Activated naive CD4-positive, alpha-beta T cell treated with anti-CD3 and anti-CD28 coated beads for 36 hours (primary cell): ENCODE data around the gene OR5K2. TPM values are rescaled to one million over a fixed set of nuclear protein-coding genes. Genes with fewer than 3 reads are reported as not detected.
A peak's percentile ranks its signal among the peaks of the same experiment; 100 is the strongest.

Experiments used
- CTCF ChIA-PET: fragments of 350-600 bp; sonication (Branson Sonifier 250); formaldehyde crosslinking; loops from one replicate; lab custom pipeline; 2021; ENCODE audit warnings: antibody characterized with exemption; lab: Charles Lee
- DNase-seq: peaks from one replicate; pipeline ENCODE4 v3.0.0-alpha.2; 2020
- H3K27ac Mint-ChIP-seq: one replicate; pipeline ENCODE4 v1.8.0; 2021; ENCODE audit warnings: mild to moderate bottlenecking, mixed read lengths
- H3K27me3 Mint-ChIP-seq: one replicate; pipeline ENCODE4 v1.8.0; 2021; ENCODE audit warnings: low read depth, mixed read lengths
- H3K36me3 Mint-ChIP-seq: one replicate; pipeline ENCODE4 v1.8.0; 2021; ENCODE audit warnings: low read depth, mixed read lengths
- H3K4me1 Mint-ChIP-seq: one replicate; pipeline ENCODE4 v1.8.0; 2021; ENCODE audit warnings: low read depth, mixed read lengths
- H3K4me3 Mint-ChIP-seq: one replicate; pipeline ENCODE4 v1.8.0; 2021; ENCODE audit warnings: mild to moderate bottlenecking, moderate library complexity, mixed read lengths
- H3K9me3 Mint-ChIP-seq: one replicate; pipeline ENCODE4 v1.8.0; 2021; ENCODE audit warnings: mixed read lengths
- intact Hi-C: fragments of 100-400 bp; cut with micrococcal nuclease; formaldehyde crosslinking; loops from one replicate; pipeline ENCODE4 v1.15.1; 2023
- total RNA-seq, 2 experiments: library from RNA; stranded (reverse); gene quantifications; one replicate each; pipeline ENCODE4 v1.2.3, GENCODE V29; 2021

Gene OR5K2
- total RNA-seq, 2 experiments from 2014 or later, result not detected

- DNase-seq, result no peak
- Mint-ChIP-seq H3K36me3 (peaks cover 6% of the 10 kb centered on the region), H3K27ac (no peak overlapping the region), H3K4me3 (no peak overlapping the region), H3K27me3 (no peaks in the 10 kb centered on the region), H3K4me1 (no peaks in the 10 kb centered on the region), H3K9me3 (no peaks in the 10 kb centered on the region)
- intact Hi-C loops, result no loop called here
- CTCF ChIA-PET, result interaction anchor here (0.7 to 1.3 kb wide), 2 partner anchors 41 to 88 kb away, joined by 3 read pairs; no protein-coding TSS in a partner anchor
Observed at GRCh38 chr3:98501863-98502576, 4.5 kb downstream of the OR5K2 start.

- H3K9me3 Mint-ChIP-seq, result no peaks in the 10 kb centered on the region
- H3K4me3 Mint-ChIP-seq, result no peak overlapping the region
- intact Hi-C loops, result no loop called here
- H3K27me3 Mint-ChIP-seq, result no peaks in the 10 kb centered on the region
- peaks cover 18% of the 10 kb centered on the region for H3K36me3 Mint-ChIP-seq
- peaks cover 3% of the 10 kb centered on the region for H3K4me1 Mint-ChIP-seq
- H3K27ac Mint-ChIP-seq, result no peak overlapping the region
- CTCF ChIA-PET, result no interaction called here
- DNase-seq, result no peak
Observed at GRCh38 chr3:98504539-98504938, 7.1 kb downstream of the OR5K2 start.

- intact Hi-C loops, result no loop called here
- no peaks in the 10 kb centered on the region for H3K9me3 Mint-ChIP-seq
- H3K27me3 Mint-ChIP-seq, result no peaks in the 10 kb centered on the region
- H3K36me3 Mint-ChIP-seq, result peaks cover 27% of the 10 kb centered on the region
- CTCF ChIA-PET, result no interaction called here
- H3K4me3 Mint-ChIP-seq, result no peak overlapping the region
- H3K27ac Mint-ChIP-seq, result no peak overlapping the region
- H3K4me1 Mint-ChIP-seq, result peaks cover 3% of the 10 kb centered on the region
- no peak for DNase-seq
Observed at GRCh38 chr3:98508582-98508981, 11.1 kb downstream of the OR5K2 start.

GRCh38 chr3:98512576-98512975, 15.1 kb downstream of the OR5K2 start:
- intact Hi-C loops, result no loop called here
- H3K27me3 Mint-ChIP-seq, result no peaks in the 10 kb centered on the region
- no peaks in the 10 kb centered on the region for H3K9me3 Mint-ChIP-seq
- CTCF ChIA-PET, result interaction anchor here (1.2 kb wide), 1 partner anchor 61 kb away, joined by 4 read pairs; no protein-coding TSS in a partner anchor
- no peak overlapping the region for H3K4me3 Mint-ChIP-seq
- peaks cover 35% of the 10 kb centered on the region for H3K36me3 Mint-ChIP-seq
- no peak overlapping the region for H3K27ac Mint-ChIP-seq
- H3K4me1 Mint-ChIP-seq, result peaks cover 8% of the 10 kb centered on the region
- DNase-seq, result no peak

GRCh38 chr3:98513091-98513511, 15.6 kb downstream of the OR5K2 start:
- CTCF ChIA-PET, result interaction anchor here (1.2 kb wide), 1 partner anchor 61 kb away, joined by 4 read pairs; no protein-coding TSS in a partner anchor
- Mint-ChIP-seq H3K27me3 (no peaks in the 10 kb centered on the region), H3K4me1 (peaks cover 9% of the 10 kb centered on the region)

GRCh38 chr3:98513736-98514135, 16.3 kb downstream of the OR5K2 start:
- intact Hi-C loops, result no loop called here
- Mint-ChIP-seq H3K36me3 (peaks cover 31% of the 10 kb centered on the region), H3K27ac (no peak overlapping the region), H3K4me3 (no peak overlapping the region), H3K4me1 (peaks cover 13% of the 10 kb centered on the region), H3K27me3 (no peaks in the 10 kb centered on the region), H3K9me3 (no peaks in the 10 kb centered on the region)
- DNase-seq, result no peak
- CTCF ChIA-PET, result interaction anchor here (0.6 to 1.2 kb wide), 4 partner anchors 24 to 79 kb away, joined by 3 to 4 read pairs (median 3); no protein-coding TSS in a partner anchor

More at GRCh38 chr3:98513091-98513511, 15.6 kb downstream of the OR5K2 start:
- peaks cover 34% of the 10 kb centered on the region for H3K36me3 Mint-ChIP-seq
- H3K9me3 Mint-ChIP-seq, result no peaks in the 10 kb centered on the region
- no peak overlapping the region for H3K27ac Mint-ChIP-seq
- DNase-seq, result no peak
- intact Hi-C loops, result no loop called here
- H3K4me3 Mint-ChIP-seq, result no peak overlapping the region

- Mint-ChIP-seq H3K4me1 (peaks cover 25% of the 10 kb centered on the region), H3K27me3 (no peaks in the 10 kb centered on the region), H3K36me3 (peaks cover 36% of the 10 kb centered on the region), H3K4me3 (no peak overlapping the region), H3K9me3 (no peaks in the 10 kb centered on the region), H3K27ac (no peak overlapping the region)
- no peak for DNase-seq
- intact Hi-C loops, result no loop called here
- CTCF ChIA-PET, result no interaction called here
Observed at GRCh38 chr3:98514948-98515347, 17.5 kb downstream of the OR5K2 start.

GRCh38 chr3:98518816-98519215, 21.3 kb downstream of the OR5K2 start:
- Mint-ChIP-seq H3K4me3 (no peak overlapping the region), H3K27me3 (no peaks in the 10 kb centered on the region), H3K27ac (no peak overlapping the region), H3K36me3 (peaks cover 38% of the 10 kb centered on the region), H3K4me1 (peaks cover 48% of the 10 kb centered on the region), H3K9me3 (no peaks in the 10 kb centered on the region)
- intact Hi-C loops, result loop anchor here (1.0 kb wide), 1 partner anchor 46 kb away; no protein-coding TSS in a partner anchor
- CTCF ChIA-PET, result interaction anchor here (1.2 kb wide), 1 partner anchor 54 kb away, joined by 3 read pairs; no protein-coding TSS in a partner anchor
- no peak for DNase-seq

- H3K27me3 Mint-ChIP-seq, result no peaks in the 10 kb centered on the region
- H3K4me1 Mint-ChIP-seq, result peaks cover 48% of the 10 kb centered on the region
- H3K4me3 Mint-ChIP-seq, result peak overlapping the region; percentile 37
- H3K9me3 Mint-ChIP-seq, result no peaks in the 10 kb centered on the region
- DNase-seq, result no peak
- CTCF ChIA-PET, result interaction anchor here (1.2 kb wide), 1 partner anchor 53 kb away, joined by 3 read pairs; no protein-coding TSS in a partner anchor
- peak overlapping the region; percentile 34 for H3K27ac Mint-ChIP-seq
- intact Hi-C loops, result loop anchor here (1.0 kb wide), 1 partner anchor 46 kb away; no protein-coding TSS in a partner anchor
- H3K36me3 Mint-ChIP-seq, result peaks cover 38% of the 10 kb centered on the region
Observed at GRCh38 chr3:98519351-98519750, 21.9 kb downstream of the OR5K2 start.

GRCh38 chr3:98521897-98522543, 24.5 kb downstream of the OR5K2 start:
- Mint-ChIP-seq H3K4me3 (peak overlapping the region; percentile 89), H3K36me3 (peaks cover 28% of the 10 kb centered on the region)

GRCh38 chr3:98522544-98523281, 25.2 kb downstream of the OR5K2 start, which contains the start of gene CLDND1:
TSS of gene CLDND1 (minus strand) at chr3:98522902. CDS start at chr3:98521424, 1,478 bp downstream.
- H3K36me3 Mint-ChIP-seq, result peaks cover 26% of the 10 kb centered on the region
- H3K27me3 Mint-ChIP-seq, result no peaks in the 10 kb centered on the region
- H3K4me1 Mint-ChIP-seq, result peaks cover 43% of the 10 kb centered on the region
- intact Hi-C loops, result loop anchor here (1.0 to 10.0 kb wide), 10 partner anchors 14 to 1742 kb away; partner anchors contain the start of genes ARL6, CMSS1, CPOX and DCBLD2
- peak; percentile 96 for DNase-seq
- CTCF ChIA-PET, result interaction anchor here (0.8 to 1.2 kb wide), 5 partner anchors 33 to 72 kb away, joined by 3 to 8 read pairs (median 3); no protein-coding TSS in a partner anchor
- peak within 1 kb of the TSS; percentile 93 for H3K27ac Mint-ChIP-seq
- peak within 1 kb of the TSS; percentile 89 for H3K4me3 Mint-ChIP-seq
- H3K9me3 Mint-ChIP-seq, result no peaks in the 10 kb centered on the region

More at GRCh38 chr3:98521897-98522543, 24.5 kb downstream of the OR5K2 start:
- no peaks in the 10 kb centered on the region for H3K9me3 Mint-ChIP-seq
- peaks cover 43% of the 10 kb centered on the region for H3K4me1 Mint-ChIP-seq
- CTCF ChIA-PET, result interaction anchor here (1.2 to 1.6 kb wide), 2 partner anchors 50 to 52 kb away, joined by 3 to 5 read pairs; no protein-coding TSS in a partner anchor
- H3K27me3 Mint-ChIP-seq, result no peaks in the 10 kb centered on the region
- peak; percentile 77 for DNase-seq
- intact Hi-C loops, result loop anchor here (1.0 to 10.0 kb wide), 8 partner anchors 14 to 1743 kb away; partner anchors contain the start of genes CMSS1, CPOX, RIOX2 and TBC1D23
- H3K27ac Mint-ChIP-seq, result peak overlapping the region; percentile 79
